Stimulated activated CD8-positive, alpha-beta memory T cell treated with anti-CD3 and anti-CD28 coated beads, Interleukin-2, amount 100 ng/mL, for 48 hours (primary cell): ENCODE measurements around the gene SATB1.
A peak's percentile ranks its signal among the peaks of the same experiment; 100 is the strongest.
"Not testable (repeated sequence)": the region's sequence is repeated elsewhere in the genome, so short reads cannot be mapped to it uniquely, and the experiment has no call there.

Experiments used
- DNase-seq, 2 donors: peaks; one replicate each; pipeline ENCODE4 v3.0.0-alpha.2; 2020; ENCODE audit warnings: low read depth in 2 of 2

The SATB1 gene

GRCh38 chr3:18424729-18425640 lies at the start of gene SATB1:
TSS of gene SATB1 (minus strand) at chr3:18425339. CDS start at chr3:18420967, 4,372 bp downstream.
- DNase-seq = no peak

GRCh38 chr3:18474202-18474601 lies 49.1 kb upstream of the SATB1 start:
- no peak for DNase-seq

DNA sequence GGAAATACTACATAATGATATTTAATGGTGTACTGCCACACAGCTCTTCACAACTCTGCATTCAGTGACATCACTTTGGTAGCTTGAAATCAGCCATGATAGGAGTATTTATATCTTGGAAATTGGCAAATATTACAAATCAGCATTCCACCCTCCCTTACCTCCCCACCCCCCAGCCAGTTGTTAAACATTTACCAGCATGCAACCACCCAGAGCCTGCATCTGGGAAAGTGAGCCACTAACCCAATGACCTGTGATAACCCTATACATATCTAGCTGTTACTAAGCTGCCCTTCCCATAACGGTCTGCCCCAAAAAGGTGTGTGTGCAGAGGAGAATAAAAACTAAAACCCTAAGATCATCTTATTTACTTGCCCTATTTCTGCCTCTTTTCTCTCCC lies 44.6 kb upstream of the SATB1 start:
- no peak for DNase-seq

- no peak for DNase-seq
These were observed 41.0 kb upstream of the SATB1 start for GRCh38 chr3:18466136-18466535.

GRCh38 chr3:18454766-18455165 lies 29.6 kb upstream of the SATB1 start:
- no peak for DNase-seq

DNA sequence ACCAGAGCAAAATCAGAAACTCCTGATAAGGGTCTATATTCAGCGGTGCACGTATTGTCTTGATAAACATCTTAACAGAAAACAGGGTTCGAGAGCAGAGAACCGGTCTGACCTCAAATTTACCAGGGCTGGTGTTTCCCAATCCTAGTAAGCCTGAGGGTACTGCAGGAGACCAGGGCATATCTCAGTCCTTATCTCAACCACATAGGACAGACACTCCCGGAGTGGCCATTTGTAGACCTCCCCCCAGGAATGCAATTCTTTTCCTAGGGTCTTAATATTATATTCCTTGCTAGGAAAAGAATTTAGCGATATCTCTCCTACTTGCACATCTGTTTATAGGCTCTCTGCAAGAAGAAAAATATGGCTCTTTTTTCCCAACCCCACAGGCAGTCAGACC lies 24.5 kb upstream of the SATB1 start:
- DNase-seq = not testable (repeated sequence)

DNA sequence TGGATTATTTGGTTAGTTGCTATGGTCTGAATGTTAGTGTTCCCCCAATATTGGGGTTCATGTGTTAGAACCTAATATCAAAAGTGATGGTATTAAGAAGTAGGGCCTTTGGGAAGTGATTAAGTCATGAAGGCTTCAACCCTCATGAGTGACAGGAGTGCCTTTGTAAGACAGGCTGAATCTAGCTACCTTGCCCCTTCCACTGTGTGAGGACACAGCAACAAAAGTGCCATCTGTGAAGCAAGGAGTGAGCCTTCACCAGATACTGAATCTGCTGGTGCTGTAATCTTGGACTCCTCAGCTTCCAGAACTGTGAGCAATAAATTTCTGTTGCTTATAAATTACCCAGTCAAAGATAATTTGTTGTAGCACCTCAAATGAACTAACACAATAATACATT lies 22.6 kb upstream of the SATB1 start:
- no peak for DNase-seq

DNA sequence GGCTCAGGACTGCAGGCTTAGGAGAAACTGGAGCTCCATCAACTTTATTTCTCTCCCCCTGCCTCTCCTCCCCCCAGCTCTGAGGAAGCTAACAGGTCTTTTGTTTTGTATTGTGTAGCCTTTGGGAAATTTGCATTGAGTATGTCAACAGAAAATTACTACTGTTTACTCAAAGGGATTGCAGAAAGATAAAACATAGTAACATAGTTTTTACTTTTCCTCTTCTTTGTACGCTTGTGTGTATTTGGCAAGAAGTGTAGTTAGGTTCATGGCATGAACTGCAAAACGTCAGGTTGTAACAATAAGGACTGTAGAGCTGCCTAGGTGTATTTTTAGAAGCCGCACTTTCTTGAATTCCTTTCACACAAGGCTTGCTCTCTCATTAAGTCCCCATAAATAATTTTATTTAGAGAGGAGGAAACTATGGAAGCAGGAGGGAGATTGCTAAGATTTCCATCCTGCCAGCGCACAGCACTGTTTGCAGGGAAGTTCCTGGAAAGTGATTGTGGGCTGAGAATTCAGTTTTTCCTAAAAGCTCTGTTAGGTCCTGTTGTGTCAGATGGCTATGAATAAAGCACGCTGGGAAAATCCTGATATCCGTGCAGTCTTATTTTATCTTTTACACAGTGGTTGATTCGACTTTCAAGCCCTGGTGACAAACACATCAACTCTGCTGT lies 21.1 kb upstream of the SATB1 start:
- DNase-seq = no peak

GRCh38 chr3:18445401-18446148 lies 20.4 kb upstream of the SATB1 start:
- DNase-seq = peak; percentile 53 to 63

DNA sequence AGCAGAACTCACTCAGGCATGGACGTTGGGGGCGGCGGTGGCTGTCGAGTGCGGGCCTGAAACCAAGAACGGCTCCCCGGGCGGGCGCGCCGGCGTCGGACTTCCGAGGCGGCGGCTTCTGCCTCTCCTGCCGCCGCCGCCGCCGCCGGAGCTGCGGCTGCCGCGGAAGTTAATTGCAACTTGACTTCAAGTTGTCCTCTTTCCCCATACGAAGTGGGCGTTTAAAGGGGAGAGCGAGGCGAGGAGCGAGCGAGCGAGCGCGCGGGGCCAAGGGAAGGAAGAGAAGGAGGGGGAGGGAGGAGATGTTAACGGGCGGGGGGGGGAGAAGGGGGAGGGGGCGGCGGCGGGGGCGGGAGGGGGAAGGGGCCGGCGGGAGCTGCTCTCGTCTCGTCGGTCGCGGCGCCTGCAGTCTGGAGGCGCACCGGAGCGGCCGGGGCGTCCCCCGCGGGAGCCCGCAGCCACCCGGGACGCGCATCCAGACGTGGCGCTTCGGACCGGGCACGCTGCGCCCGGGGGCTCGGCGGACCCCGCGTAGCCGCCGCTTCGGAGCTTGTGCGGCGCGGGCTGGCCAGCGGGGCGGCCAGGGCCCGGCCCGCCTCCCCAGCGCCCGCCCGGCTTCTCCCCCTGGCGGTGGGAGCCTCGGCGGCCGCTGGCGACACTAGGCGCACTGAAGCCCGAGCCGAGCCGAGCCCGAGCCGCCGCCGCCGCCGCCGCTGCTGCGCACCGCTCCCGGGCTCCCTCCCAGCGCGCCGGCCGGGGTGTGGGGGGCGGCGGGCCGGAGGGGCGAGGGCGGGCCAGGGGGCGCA lies 19.7 kb upstream of the SATB1 start:
- peak; percentile 61 to 65 for DNase-seq

GRCh38 chr3:18443665-18444594 lies 18.8 kb upstream of the SATB1 start:
- no peak for DNase-seq

DNA sequence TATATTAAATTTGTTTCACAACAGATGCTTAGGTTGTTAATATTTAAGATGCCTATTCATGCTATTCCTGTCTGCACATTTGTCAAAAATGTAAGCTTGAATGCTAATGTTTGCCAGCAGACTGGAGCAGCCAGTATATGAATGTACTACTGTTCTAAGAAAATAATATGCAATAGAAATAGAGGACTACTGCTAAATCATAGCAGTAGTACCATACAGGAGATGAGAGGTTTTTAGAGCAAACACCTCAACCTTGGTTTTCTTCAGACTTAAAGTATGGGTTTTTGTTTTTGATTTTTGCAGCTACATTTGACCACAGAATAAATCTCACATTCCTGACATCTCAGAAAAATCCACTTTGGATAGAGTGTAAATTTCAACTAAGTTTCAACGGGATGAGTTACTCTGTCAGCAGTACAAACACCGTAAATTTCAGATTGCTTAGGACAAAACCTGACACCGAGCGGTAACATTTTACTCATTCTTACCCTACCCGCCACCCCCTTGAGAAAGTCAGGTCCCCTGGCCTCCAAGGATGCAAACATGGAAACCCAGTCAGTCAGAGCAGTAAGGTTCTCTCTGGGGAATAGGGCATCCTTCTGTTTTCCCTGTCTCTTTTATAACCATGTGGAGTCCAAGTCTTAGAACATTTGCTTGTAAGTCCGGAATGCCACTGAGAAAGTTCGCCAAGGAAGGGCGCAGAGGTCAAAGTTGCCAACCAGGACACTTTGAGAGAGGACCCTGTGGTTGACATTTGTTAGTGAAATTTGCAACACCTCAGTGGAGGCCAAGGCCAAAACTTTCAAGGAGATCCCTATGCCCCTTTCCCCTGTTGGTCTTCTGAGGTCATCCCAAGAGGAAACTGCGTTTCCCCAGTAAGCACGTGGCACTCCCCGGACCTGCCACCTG lies 17.9 kb upstream of the SATB1 start:
- no peak for DNase-seq

DNA sequence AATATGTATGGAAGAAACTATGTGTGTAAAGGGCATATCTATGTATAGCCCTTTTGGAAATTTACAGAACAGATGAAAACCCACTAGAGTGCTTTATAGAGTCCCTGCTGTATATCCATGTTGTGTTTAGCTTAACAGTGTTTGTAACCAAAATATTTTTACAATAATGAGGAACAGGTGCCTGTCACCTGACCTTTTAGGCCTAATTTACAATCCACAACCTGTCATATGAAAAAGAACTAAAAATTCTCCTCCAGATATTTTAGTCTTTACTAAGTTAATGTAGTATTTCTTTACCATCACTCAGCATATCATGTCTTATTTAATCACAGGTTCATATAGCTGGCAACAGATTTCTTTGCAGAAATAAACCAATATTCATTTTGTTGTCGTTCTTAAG lies 16.4 kb upstream of the SATB1 start:
- no peak for DNase-seq

DNA sequence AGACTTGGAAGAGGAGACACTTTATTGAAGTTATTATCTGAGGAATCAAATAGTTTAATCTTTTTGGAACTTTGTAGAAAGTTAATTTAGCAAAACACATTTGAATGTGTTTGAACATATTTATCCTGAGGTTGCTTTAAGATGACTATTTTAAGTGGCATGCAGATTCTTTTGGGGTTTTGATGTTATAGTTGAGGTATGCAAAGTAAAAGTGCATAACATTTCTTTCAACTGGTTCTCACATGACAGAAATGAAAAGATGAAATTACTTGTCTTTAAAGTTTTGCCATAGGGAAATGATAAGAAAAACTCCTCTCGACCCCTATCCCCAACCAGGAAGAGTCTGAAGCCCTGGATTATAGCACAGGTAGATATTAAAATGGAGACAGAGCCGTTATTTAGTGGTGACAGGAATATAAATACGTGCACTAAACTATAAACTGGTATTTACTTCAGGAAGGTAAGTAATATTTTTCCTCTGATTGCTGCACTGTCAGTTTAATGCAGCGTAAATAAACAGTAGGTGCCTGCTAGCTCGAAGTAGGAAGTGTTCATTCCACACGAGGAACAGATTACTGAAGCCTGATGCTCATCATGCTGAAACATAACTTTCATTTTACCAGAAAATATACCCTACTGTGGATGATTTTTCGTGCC lies 15.1 kb upstream of the SATB1 start:
- DNase-seq = no peak

DNA sequence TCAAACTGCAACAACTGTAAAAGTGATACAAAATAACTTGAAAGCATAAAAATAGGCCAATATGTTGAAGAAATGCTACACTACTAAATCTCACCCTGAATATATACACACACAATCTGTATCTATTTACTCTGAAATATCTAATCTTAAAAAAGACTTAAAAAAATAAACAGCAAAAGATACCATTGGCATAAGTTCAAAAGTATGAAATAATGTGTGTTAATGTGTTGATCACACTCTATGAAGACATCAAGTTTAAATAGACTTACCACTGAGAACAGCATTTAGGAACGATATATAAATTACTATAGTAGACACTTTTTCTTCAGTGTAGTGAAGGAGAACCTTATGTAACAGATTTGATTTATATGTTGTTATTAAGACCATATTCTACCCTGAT lies 14.1 kb upstream of the SATB1 start:
- DNase-seq = no peak

GRCh38 chr3:18438586-18438985 lies 13.4 kb upstream of the SATB1 start:
- no peak for DNase-seq

- DNase-seq = no peak
These were observed 11.1 kb upstream of the SATB1 start for GRCh38 chr3:18436213-18436612.

- no peak for DNase-seq
These were observed 9.6 kb upstream of the SATB1 start for GRCh38 chr3:18434711-18435110.

DNA sequence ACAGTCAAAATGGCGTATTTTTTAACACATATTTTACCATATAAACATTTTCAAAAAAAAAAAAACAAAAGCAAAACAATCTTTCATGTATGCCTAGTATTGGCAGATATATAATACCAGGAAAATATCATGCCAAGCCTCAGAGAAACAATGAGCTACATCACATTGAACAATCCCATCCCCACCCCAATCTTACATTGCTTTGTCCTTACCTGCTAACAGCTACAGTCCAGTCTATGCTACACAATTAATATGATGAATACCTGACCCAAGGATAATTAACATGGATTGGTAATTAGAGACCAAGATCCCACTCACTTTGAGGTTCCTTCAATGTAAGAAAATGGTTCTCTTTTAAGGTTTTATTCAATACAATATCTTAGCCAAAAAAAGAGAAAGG lies 7.6 kb upstream of the SATB1 start:
- no peak for DNase-seq
